Amniotic epithelial cell (primary cell): ENCODE measurements around the gene ARHGAP26.

Experiments
- DNase-seq: peaks from one replicate; pipeline ENCODE4 v3.0.0-alpha.2; 2010; ENCODE audit warnings: low read depth

The ARHGAP26 gene

DNA sequence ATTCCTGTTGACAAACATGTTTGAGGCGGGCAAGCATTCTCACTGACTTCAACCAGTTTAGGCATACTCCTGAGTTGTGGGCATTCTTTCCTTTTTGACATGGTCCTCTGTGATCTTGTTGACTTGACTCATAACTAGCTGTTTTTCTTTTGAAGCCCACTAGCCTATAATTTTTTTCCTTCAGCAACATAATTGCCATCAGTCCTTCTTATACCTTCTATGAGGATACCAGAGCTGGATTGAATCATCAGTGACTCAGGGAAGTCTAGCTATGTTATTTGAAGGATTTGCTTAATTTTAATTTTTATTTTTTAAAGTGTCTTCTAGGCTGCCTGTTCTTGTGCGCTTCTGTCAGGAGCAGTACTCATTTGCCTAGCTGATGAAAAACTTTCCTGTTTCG lies 373.8 kb downstream of the ARHGAP26 start:
- peak; percentile 71 for DNase-seq

DNA sequence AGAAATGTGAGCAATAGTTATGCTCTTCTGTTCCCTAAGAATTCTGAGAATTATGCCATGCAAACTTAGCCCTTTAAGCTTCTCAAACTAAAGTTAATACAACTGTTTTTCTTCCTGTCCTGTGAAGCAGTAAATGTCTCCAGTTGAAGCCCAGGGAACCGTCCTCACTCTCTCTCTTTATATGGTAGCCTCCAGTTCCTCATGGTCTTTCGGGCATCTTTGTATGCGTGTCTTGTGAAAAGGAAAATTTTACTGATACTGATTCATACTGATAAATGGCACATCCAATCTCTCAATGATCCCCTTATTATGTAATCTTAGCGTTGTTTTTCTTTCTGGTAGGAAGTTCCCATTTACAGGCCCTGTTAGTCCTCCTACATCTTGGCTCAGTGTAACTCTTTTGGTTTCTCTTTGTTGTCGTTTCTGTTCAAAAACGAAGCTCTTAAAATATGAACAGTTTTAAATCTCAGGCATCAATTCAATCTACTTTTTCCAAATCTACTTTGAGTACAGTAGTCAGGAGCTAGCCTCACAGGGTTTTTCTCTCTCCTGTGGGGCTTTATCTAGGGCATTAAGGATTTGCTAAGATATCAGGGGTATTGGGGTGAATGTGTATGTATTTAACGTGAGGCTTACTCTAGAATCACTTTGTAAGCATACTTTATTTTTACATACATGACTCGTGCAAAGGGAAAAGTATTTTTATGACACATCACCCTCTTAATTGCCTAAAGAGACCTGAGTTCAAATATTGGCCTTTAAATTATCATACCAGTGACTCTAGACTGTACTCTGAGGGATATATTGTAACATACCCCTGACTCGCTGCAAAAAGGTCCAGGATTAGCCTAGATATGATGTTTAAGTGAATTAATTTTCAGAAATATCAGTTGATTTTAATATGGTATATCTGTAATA lies 375.3 kb downstream of the ARHGAP26 start:
- no peak for DNase-seq

DNA sequence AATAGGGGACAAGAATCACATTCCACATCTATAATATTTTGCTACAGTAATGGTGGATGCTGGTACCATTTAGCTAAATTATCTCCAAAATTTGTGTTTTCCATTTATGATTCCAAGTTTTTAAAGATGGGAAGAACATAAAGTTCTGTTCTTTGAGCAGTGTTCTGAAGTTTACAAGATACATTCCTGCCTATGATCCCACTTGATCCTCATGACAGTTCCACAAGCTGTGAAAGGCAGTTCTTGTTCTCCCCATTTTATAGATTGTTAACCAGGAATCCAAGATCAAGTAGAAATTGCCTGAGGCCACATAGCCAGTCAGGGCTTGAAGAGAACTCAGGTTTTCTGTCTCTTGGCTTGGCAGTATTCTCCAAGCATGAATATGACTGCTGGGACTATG lies 376.0 kb downstream of the ARHGAP26 start:
- DNase-seq: no peak

DNA sequence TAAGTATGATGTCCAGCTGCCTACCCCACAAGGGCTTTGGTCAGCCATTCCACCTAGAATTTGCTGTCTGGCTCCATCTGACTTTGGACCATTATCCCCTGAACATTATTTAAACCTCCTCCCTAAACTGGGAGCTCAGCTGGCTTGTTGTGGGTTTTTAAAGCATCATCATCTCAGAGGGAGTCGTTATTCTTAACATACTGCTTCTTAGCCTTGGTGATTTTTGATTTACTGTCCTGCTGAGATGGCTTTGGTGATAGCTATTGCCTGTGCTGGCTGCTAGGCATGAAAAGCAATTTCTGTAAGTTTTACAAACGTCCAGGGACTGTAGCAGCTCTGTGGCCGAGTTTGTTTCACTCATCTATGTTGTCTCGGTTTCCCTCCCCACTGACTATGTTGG lies 377.2 kb downstream of the ARHGAP26 start:
- DNase-seq: peak; percentile 52

DNA sequence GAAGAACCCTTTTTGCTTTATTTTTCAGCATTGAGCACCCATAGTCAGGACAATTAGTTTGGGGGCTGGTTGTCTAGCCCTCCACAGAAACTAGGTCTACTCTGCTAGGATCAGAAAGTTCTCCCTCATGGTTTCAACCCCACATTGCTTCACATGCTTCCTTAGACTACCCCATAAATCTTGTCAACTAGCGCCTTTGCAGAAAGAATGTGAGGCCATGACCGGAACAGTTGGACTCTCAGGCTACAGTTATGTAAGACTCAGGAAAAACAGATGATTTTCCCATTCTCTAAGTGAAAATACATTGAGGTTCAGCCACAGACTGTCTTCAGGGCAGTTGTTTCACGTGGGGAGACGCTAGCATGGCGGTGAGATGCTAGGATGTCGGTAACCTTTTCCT lies 377.7 kb downstream of the ARHGAP26 start:
- DNase-seq: peak; percentile 97

DNA sequence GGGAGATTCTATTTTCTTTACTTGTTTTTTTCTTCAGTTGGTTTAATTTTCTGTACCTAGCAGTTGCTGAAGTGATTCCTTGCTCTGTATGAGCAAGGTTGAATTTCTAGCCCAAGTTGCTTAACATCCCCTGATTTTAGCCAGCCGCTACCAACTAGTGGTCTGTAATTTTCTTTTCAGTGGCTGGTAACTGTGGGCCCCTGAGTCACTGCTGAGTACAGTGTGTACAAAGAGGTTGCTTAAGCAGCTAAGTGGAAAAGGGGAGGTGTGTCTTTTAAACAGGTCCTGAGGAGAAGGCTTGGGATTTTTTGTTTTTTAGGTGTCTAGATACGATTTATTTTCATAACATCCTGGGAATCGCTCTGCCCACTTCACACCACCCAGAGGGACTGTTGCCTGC lies 378.6 kb downstream of the ARHGAP26 start:
- DNase-seq: peak; percentile 98

DNA sequence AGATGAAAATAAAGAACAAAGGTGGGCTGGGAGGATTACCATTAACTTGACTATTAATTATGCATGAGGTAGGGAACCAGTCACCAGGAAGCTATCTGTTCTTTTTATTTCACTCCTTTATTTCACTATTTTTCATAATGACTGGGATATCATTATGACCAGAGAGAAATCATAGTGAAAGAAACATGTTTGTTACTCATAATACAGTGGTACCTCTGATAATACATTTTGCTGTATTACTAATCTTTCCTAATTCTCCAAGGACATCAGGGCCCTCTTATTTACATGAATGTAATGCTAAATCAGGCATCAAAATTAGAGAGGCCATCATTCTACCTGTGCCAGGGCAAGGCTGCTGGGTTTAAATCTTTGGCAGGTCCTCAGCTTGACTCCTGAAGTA lies 379.6 kb downstream of the ARHGAP26 start:
- no peak for DNase-seq

DNA sequence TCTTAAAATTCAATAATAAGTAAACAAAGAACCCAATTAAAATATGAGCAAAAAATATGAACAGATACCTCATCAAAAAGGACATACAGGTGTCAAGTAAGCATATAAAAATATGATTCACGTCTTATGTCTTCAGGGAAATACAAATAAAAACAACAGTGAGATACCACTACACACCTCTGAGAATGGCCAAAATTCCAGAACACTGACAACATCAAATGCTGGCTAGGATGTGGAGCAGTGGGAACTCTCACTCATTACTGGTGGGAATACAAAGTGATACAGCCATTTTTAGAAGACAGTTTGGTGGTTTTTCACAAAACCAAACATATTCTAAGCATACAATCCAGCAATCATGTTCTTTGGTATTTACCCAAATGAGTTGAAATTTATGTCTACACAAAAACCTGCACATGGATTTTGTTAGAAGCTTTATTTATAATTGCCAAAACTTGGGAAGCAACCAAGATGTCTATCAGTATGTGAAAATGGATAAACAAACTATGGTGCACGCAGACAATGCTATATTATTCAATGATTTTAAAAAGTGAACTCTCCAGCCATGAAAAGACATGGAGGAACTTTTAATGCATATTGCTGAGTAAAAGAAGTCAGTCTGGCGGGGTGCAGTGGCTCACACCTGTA lies 381.0 kb downstream of the ARHGAP26 start:
- DNase-seq: no peak

DNA sequence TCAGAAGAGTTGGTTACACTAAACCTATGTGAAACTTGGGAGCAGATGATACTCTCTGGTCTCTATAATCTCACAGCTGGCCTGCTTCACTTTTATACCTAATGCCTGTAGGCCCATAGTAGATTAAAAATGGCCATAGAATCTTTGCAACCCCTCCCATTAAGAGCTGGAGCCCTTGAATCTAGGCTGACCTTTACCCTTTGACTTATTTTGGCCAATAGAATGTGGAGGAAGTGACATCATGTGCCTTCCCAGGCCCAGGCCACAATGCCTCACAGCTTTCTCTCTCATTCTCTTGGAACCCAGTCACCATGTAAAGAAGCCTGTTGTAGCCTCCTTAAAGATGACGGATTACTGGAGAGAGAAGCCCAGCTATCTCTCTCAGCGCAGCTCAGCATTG lies 382.3 kb downstream of the ARHGAP26 start:
- no peak for DNase-seq

DNA sequence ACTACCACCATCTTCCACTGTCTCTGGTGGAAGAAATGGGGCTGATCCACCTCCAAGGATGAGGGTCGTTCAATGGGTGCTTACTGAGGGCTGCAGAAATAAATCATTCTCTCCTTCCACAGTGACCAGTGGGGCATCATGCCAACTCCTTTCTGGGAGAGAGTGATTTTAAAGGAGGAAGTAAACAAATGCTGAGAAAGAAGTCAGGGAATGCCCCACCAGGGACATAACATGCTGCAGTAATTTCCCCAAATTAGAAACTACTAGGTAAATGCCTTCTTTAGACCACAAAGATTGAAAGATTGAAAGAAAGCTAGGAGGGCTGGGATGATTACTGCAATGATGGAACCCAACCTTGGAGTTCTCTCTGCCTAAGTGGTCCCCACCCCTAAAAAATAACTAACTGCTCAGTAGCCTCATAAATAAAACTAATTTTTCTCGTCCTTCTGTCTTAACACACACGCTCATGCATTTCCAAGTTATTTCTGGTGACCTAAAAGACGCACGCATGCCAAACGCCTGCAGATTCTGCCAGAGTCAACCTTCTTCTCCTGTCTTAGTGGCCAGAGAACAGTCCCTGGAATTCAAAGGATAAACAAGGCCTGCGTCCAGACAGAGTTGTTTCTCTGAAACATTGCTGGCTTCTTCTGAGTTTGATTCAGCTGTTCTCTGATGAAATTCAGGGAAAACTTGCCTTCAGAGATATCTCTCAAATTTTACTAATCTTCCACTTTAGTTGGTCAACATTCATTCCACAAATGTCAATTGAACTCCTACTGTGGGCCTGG lies 383.3 kb downstream of the ARHGAP26 start:
- peak; percentile 77 for DNase-seq

DNA sequence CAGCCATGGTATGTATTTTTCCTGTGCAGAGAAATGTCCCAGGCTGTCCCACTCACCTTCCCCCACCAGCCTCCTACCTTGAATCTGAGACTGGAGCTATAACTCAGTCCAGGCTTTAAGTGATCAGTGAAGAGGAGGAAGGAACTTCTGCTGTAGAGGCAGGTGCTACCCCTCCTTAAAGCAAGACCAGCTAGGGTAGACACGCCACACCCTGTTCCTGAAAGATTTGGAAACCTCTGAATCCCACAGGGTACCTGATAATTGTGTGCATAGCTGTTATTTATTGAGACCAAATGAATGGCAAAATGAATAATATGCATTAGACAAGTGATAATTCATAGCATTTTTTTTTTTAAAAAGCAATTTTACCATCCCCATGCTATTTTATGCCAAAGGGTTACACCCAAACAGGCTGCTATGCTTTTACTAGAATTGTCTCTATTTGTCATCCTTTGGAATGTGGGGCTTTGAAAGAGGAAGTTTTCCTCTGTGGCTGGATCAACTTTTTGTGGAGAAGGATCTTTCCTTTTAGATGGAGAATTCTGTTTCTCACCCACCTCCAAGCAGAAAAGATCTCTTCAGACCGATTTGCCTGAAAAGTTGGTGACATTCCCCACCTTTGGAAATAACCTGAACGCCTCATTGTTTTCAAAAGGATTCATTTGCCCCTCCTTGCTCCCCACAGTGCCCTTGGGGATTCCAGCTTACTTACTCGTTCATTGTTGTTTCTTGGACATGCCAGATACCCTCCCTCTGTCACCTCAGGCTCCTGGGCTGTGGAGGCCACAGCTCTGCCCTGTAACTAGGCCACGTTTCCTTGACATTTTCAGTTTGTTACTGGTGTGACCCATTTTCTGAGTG lies 384.6 kb downstream of the ARHGAP26 start:
- DNase-seq: no peak

DNA sequence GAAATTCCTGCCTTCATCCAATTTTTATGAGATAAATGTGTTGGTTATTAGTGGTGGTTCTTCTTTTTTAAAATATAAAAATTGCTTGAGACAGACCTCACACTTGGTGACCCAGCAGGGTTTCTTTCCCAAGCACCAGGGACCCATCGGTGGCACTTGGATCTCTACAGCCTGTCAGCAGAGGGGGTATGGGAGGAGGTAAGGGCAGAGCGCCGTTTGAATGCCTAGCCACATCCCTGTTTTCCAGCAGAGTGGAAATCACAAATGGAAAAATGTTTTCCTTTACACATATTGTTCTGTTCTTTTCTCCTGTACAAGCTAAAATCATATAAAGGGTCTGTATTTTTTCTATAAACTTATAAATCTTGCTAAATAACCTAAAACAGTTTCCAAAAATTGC lies 385.3 kb downstream of the ARHGAP26 start:
- DNase-seq: no peak

DNA sequence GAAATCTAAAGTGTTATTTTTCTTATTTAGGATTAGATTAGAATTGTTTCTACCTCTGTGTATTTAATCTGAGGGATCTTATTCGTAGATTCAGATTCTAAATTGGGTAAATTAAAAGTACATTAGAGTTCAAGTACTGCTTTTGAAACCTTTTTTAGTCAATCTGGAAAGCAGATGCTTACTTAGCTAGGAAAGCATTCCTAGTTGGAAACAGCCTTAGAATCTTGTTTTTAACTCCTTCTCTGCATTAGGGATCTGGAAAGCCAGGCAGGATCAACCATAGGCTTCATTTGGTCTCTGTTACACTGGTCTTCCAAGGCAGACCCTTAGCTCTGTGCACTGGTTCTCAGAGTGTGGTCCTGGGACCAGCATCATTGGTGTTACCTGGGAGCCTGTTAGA lies 385.9 kb downstream of the ARHGAP26 start:
- no peak for DNase-seq

DNA sequence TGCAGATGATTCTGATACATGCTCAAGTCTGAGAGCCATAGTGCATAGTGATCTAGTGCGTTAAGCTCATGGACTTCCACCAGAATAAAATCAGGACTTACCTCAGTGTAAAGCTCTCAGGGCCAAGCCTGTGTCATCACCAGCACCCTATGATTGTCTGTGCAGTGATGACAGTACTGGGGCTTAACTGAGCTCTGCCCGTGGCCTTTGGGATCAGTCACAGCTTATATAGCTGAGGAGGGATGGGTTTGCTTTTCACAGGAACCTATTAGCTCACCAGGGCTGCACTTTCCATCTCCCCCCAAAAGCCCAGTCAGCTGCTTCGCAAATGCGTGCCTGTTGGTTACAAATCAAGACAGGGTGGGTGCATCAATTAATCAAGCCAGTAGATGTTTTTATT lies 386.4 kb downstream of the ARHGAP26 start:
- no peak for DNase-seq

DNA sequence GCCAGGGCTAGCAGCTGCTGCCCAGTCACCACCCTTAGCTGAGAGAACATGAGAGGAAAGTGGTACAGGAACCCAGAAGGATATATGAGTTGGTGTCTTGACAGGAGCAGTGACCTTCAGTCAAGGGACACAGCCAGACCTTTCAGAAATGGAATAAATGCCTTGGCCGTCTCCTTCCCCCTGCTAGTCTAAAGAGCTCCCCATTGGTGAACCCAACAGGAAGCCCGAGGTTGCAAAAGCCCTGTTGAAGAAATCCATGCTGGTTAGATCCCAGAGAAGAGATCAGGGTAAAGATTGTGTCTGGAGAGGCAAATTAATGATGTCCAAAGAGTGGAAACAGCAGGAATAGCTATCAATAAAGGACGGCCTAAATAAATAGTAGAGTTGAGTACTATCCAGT lies 388.9 kb downstream of the ARHGAP26 start:
- no peak for DNase-seq

DNA sequence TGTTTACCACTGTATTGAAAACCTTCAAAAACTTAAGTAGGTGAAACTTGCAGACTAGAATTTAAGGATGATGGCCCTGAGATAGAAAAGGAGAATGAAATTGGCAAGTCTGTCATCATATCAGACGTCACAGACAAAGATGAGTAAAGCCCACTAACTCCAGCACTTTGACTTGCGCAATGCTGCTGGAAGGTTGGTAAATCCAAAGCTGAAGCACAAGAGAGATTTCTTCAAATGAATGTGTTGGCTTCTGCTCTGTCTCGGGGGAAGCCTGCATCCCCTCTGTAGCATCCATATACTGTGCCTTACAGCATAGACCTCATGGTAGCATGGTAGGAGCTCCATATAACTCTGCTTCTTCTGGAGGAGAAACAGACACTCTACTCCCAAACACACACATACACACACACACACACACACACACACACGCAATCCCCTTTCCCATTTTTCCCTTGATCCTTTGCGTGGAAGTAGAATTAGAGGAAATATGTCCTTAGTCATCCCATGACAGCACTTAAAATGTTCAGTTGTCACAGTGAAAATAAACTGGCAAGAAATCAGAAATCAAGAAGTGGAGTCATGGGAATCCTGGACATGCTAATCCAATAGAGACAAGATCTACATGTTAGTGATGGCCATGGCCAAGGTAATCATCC lies 391.8 kb downstream of the ARHGAP26 start:
- DNase-seq: peak; percentile 97

DNA sequence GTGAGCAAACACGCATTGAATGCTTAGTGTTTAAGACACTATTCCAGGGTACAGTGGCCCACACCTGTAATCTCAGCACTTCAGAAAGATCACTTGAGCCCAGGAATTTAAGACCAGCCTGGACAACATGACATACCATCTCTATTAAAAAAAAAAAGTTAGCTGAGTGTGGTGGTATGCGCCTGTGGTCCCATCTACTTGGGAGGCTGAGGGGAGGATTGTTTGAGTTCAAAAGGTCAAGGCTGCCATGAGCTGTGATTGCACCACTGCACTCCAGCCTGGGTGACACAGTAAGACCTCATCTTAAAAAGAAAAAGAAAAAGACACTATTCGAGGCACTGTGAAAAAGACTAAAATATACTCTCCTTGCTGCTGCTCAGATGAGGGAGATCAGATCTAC lies 392.6 kb downstream of the ARHGAP26 start:
- DNase-seq: no peak

DNA sequence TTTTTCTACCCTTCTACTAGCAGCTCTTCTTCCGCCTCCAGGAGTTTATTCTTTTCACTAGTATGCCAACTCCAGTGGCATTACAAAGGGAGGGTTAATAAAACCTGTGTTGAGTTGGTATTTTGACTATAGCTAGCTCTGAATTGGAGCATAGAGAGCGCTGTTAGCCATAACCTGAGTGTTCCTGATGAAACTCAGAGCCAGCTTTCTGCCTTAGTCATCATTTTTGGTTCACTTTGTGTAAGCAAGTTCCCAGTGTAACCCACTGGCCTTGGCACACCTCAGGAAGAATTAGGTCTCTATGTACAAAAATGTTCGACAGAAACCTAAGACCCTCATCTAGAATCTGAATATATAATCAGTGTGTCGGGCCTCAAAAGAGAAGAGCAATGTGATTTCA lies 394.4 kb downstream of the ARHGAP26 start:
- DNase-seq: peak; percentile 47

DNA sequence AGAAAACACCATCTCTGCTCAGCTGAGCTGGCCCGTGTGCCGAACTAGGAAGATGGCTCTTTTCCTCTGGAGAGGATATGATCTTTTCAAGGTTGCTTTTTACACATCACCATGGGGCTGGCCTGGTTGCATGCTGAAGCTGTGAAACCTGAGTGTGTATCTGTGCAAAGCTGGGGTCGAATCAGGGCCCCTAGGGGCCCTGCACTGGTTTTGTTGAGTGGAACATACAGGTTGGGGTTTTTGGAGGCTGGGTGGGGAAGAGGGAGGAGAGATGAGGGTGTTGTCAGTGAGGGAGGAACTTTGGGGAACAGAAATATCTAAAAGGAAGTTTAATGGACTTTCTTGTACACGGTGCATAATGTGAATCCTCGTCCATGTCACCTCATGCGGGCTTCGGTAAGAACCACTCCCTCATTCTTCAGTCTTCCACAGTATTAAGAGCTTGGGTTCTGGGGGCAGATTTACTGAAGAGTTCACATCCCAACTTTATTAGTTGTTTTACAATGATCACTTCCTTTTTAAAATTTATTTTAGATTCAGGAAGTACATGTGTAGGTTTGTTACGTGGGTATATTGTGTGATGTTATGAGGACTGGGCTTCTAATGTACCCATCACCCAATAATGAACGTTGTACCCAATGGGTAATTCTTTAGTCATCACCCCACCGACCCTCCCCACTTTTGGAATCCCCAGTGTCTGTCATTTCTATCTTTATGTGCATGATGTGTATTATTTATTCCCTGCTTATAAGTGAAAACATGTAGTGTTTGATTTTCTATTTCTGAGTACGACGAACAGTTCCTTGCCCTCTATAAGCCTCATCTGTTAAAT lies 395.1 kb downstream of the ARHGAP26 start:
- DNase-seq: no peak

DNA sequence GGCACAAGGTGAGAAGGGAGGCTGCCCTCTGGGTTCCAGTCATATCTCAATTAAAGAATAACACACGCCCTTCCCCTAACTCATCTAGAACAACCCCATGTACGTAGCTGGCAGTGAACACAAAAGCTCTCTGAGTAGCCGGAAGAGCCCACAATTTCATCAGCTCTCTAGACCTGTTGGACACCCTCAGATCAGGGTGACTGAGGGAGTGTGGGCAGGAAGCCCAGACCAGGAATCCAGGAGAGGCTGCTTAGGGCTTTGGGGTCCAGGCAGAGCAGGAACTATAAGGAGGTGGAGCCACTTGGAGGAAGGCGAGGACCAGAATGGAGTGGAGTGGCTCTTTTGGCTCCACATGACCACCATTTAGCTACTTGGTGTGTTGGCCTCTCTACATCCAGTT lies 395.9 kb downstream of the ARHGAP26 start:
- no peak for DNase-seq
